ENCODE results near the gene CAMSAP1.

DNA sequence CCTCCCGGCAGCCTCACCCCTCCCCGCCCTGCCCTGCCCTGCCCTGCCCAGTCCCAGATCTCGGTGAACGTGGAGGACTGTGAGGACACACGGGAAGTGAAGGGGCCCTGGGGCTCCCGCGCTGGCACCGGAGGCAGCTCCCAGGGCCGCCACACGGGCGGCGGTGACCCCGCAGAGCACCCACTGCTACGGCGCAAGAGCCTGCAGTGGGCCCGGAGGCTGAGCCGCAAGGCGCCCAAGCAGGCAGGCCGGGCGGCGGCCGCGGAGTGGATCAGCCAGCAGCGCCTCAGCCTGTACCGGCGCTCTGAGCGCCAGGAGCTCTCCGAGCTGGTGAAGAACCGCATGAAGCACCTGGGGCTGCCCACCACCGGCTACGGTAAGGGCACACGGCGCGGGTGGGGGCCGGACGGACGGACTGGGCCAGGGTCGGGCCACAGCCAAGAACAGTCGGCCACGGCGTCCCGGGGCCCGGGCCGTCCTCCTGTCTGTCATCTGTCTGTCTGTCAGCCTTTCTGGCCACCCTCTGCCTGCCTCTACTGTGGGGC lies 121.1 kb downstream of the CAMSAP1 start:
- TF ChIP-seq, protein P1, sequence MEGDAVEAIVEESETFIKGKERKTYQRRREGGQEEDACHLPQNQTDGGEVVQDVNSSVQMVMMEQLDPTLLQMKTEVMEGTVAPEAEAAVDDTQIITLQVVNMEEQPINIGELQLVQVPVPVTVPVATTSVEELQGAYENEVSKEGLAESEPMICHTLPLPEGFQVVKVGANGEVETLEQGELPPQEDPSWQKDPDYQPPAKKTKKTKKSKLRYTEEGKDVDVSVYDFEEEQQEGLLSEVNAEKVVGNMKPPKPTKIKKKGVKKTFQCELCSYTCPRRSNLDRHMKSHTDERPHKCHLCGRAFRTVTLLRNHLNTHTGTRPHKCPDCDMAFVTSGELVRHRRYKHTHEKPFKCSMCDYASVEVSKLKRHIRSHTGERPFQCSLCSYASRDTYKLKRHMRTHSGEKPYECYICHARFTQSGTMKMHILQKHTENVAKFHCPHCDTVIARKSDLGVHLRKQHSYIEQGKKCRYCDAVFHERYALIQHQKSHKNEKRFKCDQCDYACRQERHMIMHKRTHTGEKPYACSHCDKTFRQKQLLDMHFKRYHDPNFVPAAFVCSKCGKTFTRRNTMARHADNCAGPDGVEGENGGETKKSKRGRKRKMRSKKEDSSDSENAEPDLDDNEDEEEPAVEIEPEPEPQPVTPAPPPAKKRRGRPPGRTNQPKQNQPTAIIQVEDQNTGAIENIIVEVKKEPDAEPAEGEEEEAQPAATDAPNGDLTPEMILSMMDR (IDR thresholded peaks at IDR 0.05) = no peak
- no peak for TF ChIP-seq POLR2A (IDR thresholded peaks at IDR 0.05)
